HG03135 (cell line): ENCODE results near the gene KLHL6.
A peak's percentile ranks its signal among the peaks of the same experiment; 100 is the strongest.
"Not testable (repeated sequence)": the region's sequence is repeated elsewhere in the genome, so short reads cannot be mapped to it uniquely, and the experiment has no call there.

Source experiments
- ATAC-seq: cut with Tn5 transposase; IDR thresholded peaks from one replicate; pipeline ENCODE4 v1.9.1; 2021; ENCODE audit warnings: mild to moderate bottlenecking, moderate library complexity; ENCODE audit not compliant: unreplicated experiment

Gene KLHL6

GRCh38 chr3:183455089-183455488 lies 100.4 kb downstream of the KLHL6 start:
- ATAC-seq = no peak

GRCh38 chr3:183454064-183454463 lies 101.4 kb downstream of the KLHL6 start:
- ATAC-seq = no peak

- ATAC-seq = no peak
These were observed 105.7 kb downstream of the KLHL6 start for GRCh38 chr3:183449791-183450190.

DNA sequence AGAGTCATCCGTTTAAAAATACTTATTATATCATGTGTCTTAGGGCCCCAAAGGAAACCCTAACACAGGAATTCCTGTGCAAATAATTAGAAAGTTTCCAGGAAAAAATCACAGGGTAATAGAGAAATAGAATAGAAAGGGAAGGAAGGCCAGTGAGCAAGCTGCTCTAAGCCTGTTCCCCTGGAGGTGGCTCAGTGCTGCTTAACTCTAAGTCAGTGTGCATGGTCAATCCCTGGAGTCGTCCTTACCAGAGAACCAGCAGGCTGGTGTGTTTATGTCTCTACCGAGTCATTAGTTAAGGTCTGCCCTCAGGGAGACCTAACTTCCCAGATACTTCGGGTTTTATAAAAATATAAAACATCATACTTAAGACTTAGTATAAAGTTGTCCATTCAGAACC lies 106.1 kb downstream of the KLHL6 start:
- ATAC-seq = no peak

GRCh38 chr3:183448369-183449128 lies 107.0 kb downstream of the KLHL6 start:
- no peak for ATAC-seq

DNA sequence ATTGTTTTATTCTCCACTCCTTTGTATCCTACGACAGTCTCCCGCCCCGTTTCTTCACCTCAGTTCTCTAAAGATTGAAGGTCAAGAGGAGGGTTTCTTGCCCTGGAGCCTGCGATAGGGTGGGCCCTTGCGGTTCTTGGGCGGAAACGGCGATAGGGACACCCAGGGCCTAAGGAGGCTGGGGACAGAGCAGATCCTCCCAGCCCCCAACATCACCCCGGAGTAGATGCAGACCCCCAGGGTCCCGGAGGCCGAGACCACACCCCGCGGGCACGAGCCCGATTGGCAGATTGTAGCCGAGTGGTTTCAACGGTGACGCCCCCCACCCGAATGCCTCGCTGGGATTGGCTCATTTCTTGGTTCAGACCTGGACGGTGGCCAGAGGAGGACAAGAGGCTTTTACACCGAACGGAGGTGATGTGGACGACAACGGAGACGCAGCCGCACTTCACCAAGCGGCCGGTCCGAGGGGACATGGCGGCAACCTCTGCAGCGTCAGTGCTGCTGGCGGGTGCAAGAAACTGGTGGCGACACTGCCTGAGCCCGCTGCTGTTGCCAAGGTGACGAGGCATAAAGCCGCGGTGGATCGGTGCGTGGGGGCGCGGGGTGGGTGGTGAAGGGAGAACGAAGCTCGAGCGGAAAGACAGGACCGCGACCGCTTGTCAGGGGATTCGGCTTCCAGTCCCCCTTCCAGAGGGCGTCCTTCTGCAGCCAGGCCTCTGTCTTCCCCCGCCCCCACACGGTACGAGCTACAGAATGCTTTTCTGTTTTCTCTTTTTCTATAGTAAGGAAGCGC lies 108.1 kb downstream of the KLHL6 start:
- peak; percentile 83 for ATAC-seq

- ATAC-seq = no peak
These were observed 108.7 kb downstream of the KLHL6 start for GRCh38 chr3:183446838-183447205.

DNA sequence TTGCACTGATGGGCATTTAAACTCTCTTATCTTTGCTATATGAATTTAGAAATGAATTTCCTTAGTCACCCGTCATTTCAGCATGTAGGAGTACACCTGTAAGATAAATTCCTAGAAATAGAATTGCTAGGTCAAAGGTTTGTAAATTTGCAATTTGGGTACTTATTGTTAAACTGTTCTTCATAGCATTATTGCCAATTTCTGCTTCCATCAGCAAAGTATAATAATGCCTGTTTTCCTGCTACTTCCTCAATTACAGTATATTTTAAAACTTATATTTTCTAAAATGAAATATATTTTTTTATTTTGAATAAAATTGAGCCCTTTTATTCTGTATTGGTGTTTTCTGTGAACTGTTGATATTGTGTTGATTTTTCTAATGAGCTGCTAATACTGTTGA lies 110.8 kb downstream of the KLHL6 start:
- ATAC-seq = no peak

DNA sequence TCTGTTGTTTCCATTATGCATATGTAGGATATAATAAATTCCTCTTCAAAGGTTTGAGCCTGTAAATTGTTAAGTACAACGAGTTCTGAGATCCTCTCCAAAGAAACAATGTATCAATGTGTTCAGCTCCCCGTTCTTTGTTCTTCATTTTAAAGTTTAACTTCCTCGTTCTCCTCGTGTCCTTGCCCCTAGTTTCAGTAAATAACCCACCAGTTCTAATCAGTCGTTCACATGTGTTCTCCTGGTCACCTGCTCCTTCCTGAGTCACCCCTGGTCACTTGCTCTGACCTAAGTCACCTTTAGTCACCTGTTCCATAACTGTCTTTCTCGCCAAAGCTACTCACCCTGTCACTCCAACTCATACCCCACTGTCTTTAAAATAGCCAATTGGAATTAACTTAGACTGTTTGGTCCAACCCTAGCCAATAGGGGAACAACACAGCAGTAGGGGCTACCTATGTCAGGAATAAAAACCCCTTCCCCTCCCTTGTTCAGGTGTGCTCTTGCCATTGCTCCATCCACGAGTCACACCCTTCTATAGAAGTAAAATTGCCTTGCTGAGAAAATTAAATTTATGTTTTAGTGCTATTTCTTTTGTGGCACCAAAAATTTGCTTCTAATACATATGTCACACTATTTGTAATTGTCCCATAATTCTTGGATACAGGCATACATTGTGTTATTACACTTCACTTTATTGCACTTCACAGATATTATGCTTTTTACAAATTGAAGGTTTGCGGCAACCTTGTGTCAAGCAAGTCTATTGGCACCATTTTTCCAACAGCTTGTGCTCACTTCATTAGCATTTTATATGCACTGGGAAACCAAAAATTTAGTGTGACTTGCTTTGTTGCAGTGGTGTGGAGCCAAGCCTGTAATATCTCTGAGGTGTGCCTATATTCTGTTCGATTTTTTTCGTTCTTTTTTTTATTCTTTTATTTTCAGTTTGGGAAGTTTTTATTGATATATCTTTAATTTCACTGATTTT lies 111.8 kb downstream of the KLHL6 start:
- ATAC-seq = no peak

DNA sequence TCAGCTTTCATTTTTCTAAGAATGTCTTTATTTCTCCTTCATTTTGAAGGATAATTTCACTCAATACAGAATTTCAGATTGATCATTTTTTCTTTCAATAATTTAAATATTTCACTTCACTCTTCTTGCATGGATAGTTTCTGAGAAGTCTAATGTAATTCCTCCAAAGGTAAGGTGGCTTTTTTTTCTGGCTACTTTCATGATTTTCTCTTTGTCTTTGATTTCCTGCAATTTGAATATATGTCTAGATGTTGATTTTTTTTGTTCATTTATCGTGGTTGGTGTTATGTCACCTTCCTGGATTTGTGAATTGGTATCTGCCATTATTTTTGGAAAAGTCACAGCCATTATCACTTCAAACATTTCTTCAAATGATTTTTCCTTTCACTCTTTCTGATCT lies 112.5 kb downstream of the KLHL6 start:
- ATAC-seq = no peak

- not testable (repeated sequence) for ATAC-seq
These were observed 115.0 kb downstream of the KLHL6 start for GRCh38 chr3:183440521-183440920.

DNA sequence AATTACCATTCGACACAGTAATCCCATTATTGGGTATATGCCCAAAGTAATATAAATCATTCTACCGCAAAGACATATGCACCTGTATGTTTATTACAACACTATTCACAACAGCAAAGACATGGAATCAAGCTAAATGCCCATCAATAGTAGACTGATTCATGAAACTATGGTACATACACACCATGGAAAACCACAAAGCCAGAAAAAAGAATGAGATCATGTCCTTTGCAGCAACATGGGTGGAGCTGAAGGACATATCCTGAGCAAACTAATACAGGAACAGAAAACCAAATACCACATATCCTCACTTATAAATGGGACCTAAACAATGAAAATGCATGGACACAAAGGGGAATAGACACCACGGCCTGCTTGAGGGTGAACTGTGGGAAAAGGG lies 116.0 kb downstream of the KLHL6 start:
- no peak for ATAC-seq

GRCh38 chr3:183438735-183439134 lies 116.8 kb downstream of the KLHL6 start:
- ATAC-seq = no peak

GRCh38 chr3:183437666-183438564 lies 117.6 kb downstream of the KLHL6 start:
- no peak for ATAC-seq
